ENCODE data around the gene RAB18. TPM values are rescaled to one million over a fixed set of nuclear protein-coding genes. Genes with fewer than 3 reads are reported as not detected.

The RAB18 gene
- total RNA-seq, 2 donors from 2014 or later = 35.5 to 51.2 TPM

- peaks cover 10% of the 10 kb centered on the region for H3K36me3 ChIP-seq
- H3K4me3 ChIP-seq = no peak overlapping the region
Observed at GRCh38 chr10:27542812-27543211, 38.7 kb downstream of the RAB18 start.

GRCh38 chr10:27547047-27547446 lies 42.9 kb downstream of the RAB18 start:
- Histone ChIP-seq H3K27me3 (replicated peaks; ENCODE audit: insufficient read depth) (no peaks in the 10 kb centered on the region), H3K36me3 (peaks cover 7% of the 10 kb centered on the region), H3K9me3 (no peaks in the 10 kb centered on the region), H3K4me1 (ENCODE audit: control insufficient read depth in 1 of 2, low read depth in 2 of 2) (peaks cover 0 to 6% of the 10 kb centered on the region in 2 donors), H3K27ac (no peak overlapping the region), H3K4me3 (no peak overlapping the region)
- ATAC-seq (ENCODE audit: insufficient number of reproducible peaks, low FRiP score, low read depth) = no peak
- TF ChIP-seq CTCF (IDR thresholded peaks at IDR 0.05) = no peak
- DNase-seq (ENCODE audit: low spot score) = no peak

More at GRCh38 chr10:27542812-27543211, 38.7 kb downstream of the RAB18 start:
- H3K27me3 ChIP-seq (replicated peaks; ENCODE audit: insufficient read depth) = no peaks in the 10 kb centered on the region
- ATAC-seq (ENCODE audit: insufficient number of reproducible peaks, low FRiP score, low read depth) = no peak
- no peak for DNase-seq (ENCODE audit: low spot score)
- no peaks in the 10 kb centered on the region for H3K4me1 ChIP-seq (ENCODE audit: control insufficient read depth in 1 of 2, low read depth in 2 of 2)
- no peak overlapping the region for H3K27ac ChIP-seq
- TF ChIP-seq CTCF (IDR thresholded peaks at IDR 0.05) = no peak
- no peaks in the 10 kb centered on the region for H3K9me3 ChIP-seq

GRCh38 chr10:27547482-27547881 lies 43.4 kb downstream of the RAB18 start:
- H3K27ac ChIP-seq = no peak overlapping the region
- ATAC-seq (ENCODE audit: insufficient number of reproducible peaks, low FRiP score, low read depth) = no peak
- no peak for DNase-seq (ENCODE audit: low spot score)
- H3K4me1 ChIP-seq (ENCODE audit: control insufficient read depth in 1 of 2, low read depth in 2 of 2) = peaks cover 0 to 6% of the 10 kb centered on the region in 2 donors
- peaks cover 7% of the 10 kb centered on the region for H3K36me3 ChIP-seq
- no peak for TF ChIP-seq CTCF (IDR thresholded peaks at IDR 0.05)
- H3K9me3 ChIP-seq = no peaks in the 10 kb centered on the region
- no peaks in the 10 kb centered on the region for H3K27me3 ChIP-seq (replicated peaks; ENCODE audit: insufficient read depth)
- no peak overlapping the region for H3K4me3 ChIP-seq

- DNase-seq (ENCODE audit: low spot score) (no peak), ATAC-seq (ENCODE audit: insufficient number of reproducible peaks, low FRiP score, low read depth) (no peak)
- Histone ChIP-seq H3K4me3 (no peak overlapping the region), H3K36me3 (peaks cover 2% of the 10 kb centered on the region), H3K27ac (no peak overlapping the region), H3K4me1 (ENCODE audit: control insufficient read depth in 1 of 2, low read depth in 2 of 2) (peaks cover 0 to 6% of the 10 kb centered on the region in 2 donors), H3K27me3 (replicated peaks; ENCODE audit: insufficient read depth) (no peaks in the 10 kb centered on the region), H3K9me3 (no peaks in the 10 kb centered on the region)
- TF ChIP-seq CTCF (IDR thresholded peaks at IDR 0.05) = no peak
Observed at GRCh38 chr10:27550823-27551222, 46.7 kb downstream of the RAB18 start.

- DNase-seq (ENCODE audit: low spot score) (no peak), ATAC-seq (ENCODE audit: insufficient number of reproducible peaks, low FRiP score, low read depth) (no peak)
- no peaks in the 10 kb centered on the region for H3K4me1 ChIP-seq (ENCODE audit: control insufficient read depth in 1 of 2, low read depth in 2 of 2)
- no peaks in the 10 kb centered on the region for H3K27me3 ChIP-seq (replicated peaks; ENCODE audit: insufficient read depth)
- H3K27ac ChIP-seq = no peak overlapping the region
- no peak overlapping the region for H3K4me3 ChIP-seq
- H3K9me3 ChIP-seq = no peaks in the 10 kb centered on the region
- peak; percentile 67 for TF ChIP-seq CTCF (IDR thresholded peaks at IDR 0.05)
- no peaks in the 10 kb centered on the region for H3K36me3 ChIP-seq
Observed at GRCh38 chr10:27558612-27559020, 54.5 kb downstream of the RAB18 start.
